ENCODE results near the gene CAPN12. TPM values are rescaled to one million over a fixed set of nuclear protein-coding genes. Genes with fewer than 3 reads are reported as not detected.

Gene CAPN12
- polyA plus RNA-seq, 1 experiment, result 0.75 TPM

GRCh38 chr19:38742906-38743305, 1.4 kb downstream of the CAPN12 start:
- Histone ChIP-seq H3K27me3 (ENCODE audit: control insufficient read depth, insufficient read depth, low read length) (no peaks in the 10 kb centered on the region), H3K36me3 (ENCODE audit: control insufficient read depth, insufficient read depth, low read length) (no peaks in the 10 kb centered on the region), H3K4me3 (ENCODE audit: low read depth, low read length) (no peak overlapping the region)
- POLR2A ChIA-PET, result no interaction called here
- no peak for TF ChIP-seq CTCF (IDR thresholded peaks at IDR 0.05; ENCODE audit: insufficient read depth, low read depth, low read length)
- no peak for DNase-seq (ENCODE audit: low read depth)
- CTCF ChIA-PET, result no interaction called here

- DNase-seq (ENCODE audit: low read depth), result no peak
- Histone ChIP-seq H3K27me3 (ENCODE audit: control insufficient read depth, insufficient read depth, low read length) (no peaks in the 10 kb centered on the region), H3K4me3 (ENCODE audit: low read depth, low read length) (no peak overlapping the region), H3K36me3 (ENCODE audit: control insufficient read depth, insufficient read depth, low read length) (no peaks in the 10 kb centered on the region)
- POLR2A ChIA-PET, result no interaction called here
- CTCF ChIA-PET, result no interaction called here
- TF ChIP-seq CTCF (IDR thresholded peaks at IDR 0.05; ENCODE audit: insufficient read depth, low read depth, low read length), result no peak
These were observed 2.0 kb downstream of the CAPN12 start for GRCh38 chr19:38742296-38742695.

GRCh38 chr19:38741670-38742069, 2.6 kb downstream of the CAPN12 start:
- CTCF ChIA-PET, result interaction anchor here (0.9 kb wide), 1 partner anchor 339 kb away, joined by 3 read pairs; the partner anchor contains the start of gene FAM98C
- POLR2A ChIA-PET, result no interaction called here
- DNase-seq (ENCODE audit: low read depth), result no peak
- no peak overlapping the region for H3K4me3 ChIP-seq (ENCODE audit: low read depth, low read length)
- no peaks in the 10 kb centered on the region for H3K36me3 ChIP-seq (ENCODE audit: control insufficient read depth, insufficient read depth, low read length)
- TF ChIP-seq CTCF (IDR thresholded peaks at IDR 0.05; ENCODE audit: insufficient read depth, low read depth, low read length), result no peak
- H3K27me3 ChIP-seq (ENCODE audit: control insufficient read depth, insufficient read depth, low read length), result no peaks in the 10 kb centered on the region

- no peak overlapping the region for H3K4me3 ChIP-seq (ENCODE audit: low read depth, low read length)
- no peak for DNase-seq (ENCODE audit: low read depth)
- ChIA-PET POLR2A (interaction anchor here (0.7 kb wide), 1 partner anchor 10 kb away, joined by 6 read pairs; no protein-coding TSS in a partner anchor), CTCF (interaction anchor here (0.9 to 1.3 kb wide), 2 partner anchors 29 to 338 kb away, joined by 3 read pairs; partner anchors contain the start of gene FAM98C)
- no peaks in the 10 kb centered on the region for H3K27me3 ChIP-seq (ENCODE audit: control insufficient read depth, insufficient read depth, low read length)
- H3K36me3 ChIP-seq (ENCODE audit: control insufficient read depth, insufficient read depth, low read length), result no peaks in the 10 kb centered on the region
- TF ChIP-seq CTCF (IDR thresholded peaks at IDR 0.05; ENCODE audit: insufficient read depth, low read depth, low read length), result no peak
These were observed 3.3 kb downstream of the CAPN12 start for GRCh38 chr19:38740932-38741331.

- Histone ChIP-seq H3K36me3 (ENCODE audit: control insufficient read depth, insufficient read depth, low read length) (no peaks in the 10 kb centered on the region), H3K4me3 (ENCODE audit: low read depth, low read length) (no peak overlapping the region), H3K27me3 (ENCODE audit: control insufficient read depth, insufficient read depth, low read length) (no peaks in the 10 kb centered on the region)
- TF ChIP-seq CTCF (IDR thresholded peaks at IDR 0.05; ENCODE audit: insufficient read depth, low read depth, low read length), result no peak
- POLR2A ChIA-PET, result no interaction called here
- CTCF ChIA-PET, result interaction anchor here (1.3 kb wide), 1 partner anchor 30 kb away, joined by 3 read pairs; no protein-coding TSS in a partner anchor
- DNase-seq (ENCODE audit: low read depth), result no peak
These were observed 4.0 kb downstream of the CAPN12 start for GRCh38 chr19:38740257-38740592.
